NCI-H82 (cell line): ENCODE measurements around the gene EVL.

Experiments
- DNase-seq: peaks from one replicate; lab custom pipeline; 2025; lab: John Stamatoyannopoulos, UW

Gene EVL

GRCh38 chr14:100130521-100130920 lies 65.3 kb downstream of the EVL start:
- DNase-seq: no peak

GRCh38 chr14:100131181-100131580 lies 66.0 kb downstream of the EVL start:
- no peak for DNase-seq

- DNase-seq: no peak
Measured at GRCh38 chr14:100132161-100132902, 67.1 kb downstream of the EVL start.

GRCh38 chr14:100132903-100133510 lies 67.8 kb downstream of the EVL start:
- DNase-seq: no peak

GRCh38 chr14:100134586-100134985 lies 69.4 kb downstream of the EVL start:
- no peak for DNase-seq

- DNase-seq: no peak
Measured at GRCh38 chr14:100135073-100135472, 69.9 kb downstream of the EVL start.

GRCh38 chr14:100135784-100136183 lies 70.6 kb downstream of the EVL start:
- no peak for DNase-seq

GRCh38 chr14:100137173-100137572 lies 72.0 kb downstream of the EVL start:
- DNase-seq: no peak

- no peak for DNase-seq
Measured at GRCh38 chr14:100138082-100138787, 73.0 kb downstream of the EVL start.

GRCh38 chr14:100138955-100139354 lies 73.7 kb downstream of the EVL start:
- DNase-seq: no peak

GRCh38 chr14:100140452-100141078 lies 75.3 kb downstream of the EVL start:
- DNase-seq: no peak

GRCh38 chr14:100141098-100141497 lies 75.9 kb downstream of the EVL start:
- no peak for DNase-seq

GRCh38 chr14:100142073-100143040 lies 77.1 kb downstream of the EVL start:
- no peak for DNase-seq

- no peak for DNase-seq
Measured at GRCh38 chr14:100143523-100143922, 78.3 kb downstream of the EVL start.

GRCh38 chr14:100143934-100144333 lies 78.7 kb downstream of the EVL start:
- no peak for DNase-seq

- DNase-seq: no peak
Measured at GRCh38 chr14:100144645-100144995, 79.4 kb downstream of the EVL start.

- DNase-seq: no peak
Measured at GRCh38 chr14:100144996-100145646, 79.9 kb downstream of the EVL start.

- no peak for DNase-seq
Measured at GRCh38 chr14:100145682-100146464, 80.7 kb downstream of the EVL start.

GRCh38 chr14:100146531-100147091 lies 81.4 kb downstream of the EVL start:
- no peak for DNase-seq

GRCh38 chr14:100147181-100147631 lies 82.0 kb downstream of the EVL start:
- peak; percentile 29 for DNase-seq
